Tibial artery (tissue), 4 donors: ENCODE measurements around the gene PARP12.

Source experiments
- DNase-seq, 2 donors: peaks; one replicate each; pipeline ENCODE4 v3.0.0-alpha.2; 2019
- H3K27ac ChIP-seq, 2 donors: fragments of 200-600 bp; sonication (generic) in 1 of 2; 1 replicate in 1 of 2; 2 replicates in 1 of 2; pipeline ENCODE4 v1.5.1; 2018 to 2019; ENCODE audit warnings: mild to moderate bottlenecking in 1 of 2
- H3K27me3 ChIP-seq, 2 donors: fragments of 200-600 bp; sonication (generic) in 1 of 2; one replicate each; pipeline versions ENCODE4 v1.5.1 to v1.6.0; 2016 to 2019
- H3K36me3 ChIP-seq, 3 donors: fragments of 200-600 bp; sonication (generic) in 2 of 3; one replicate each; pipeline ENCODE4 v1.5.1; 2016 to 2019; ENCODE audit warnings: mild to moderate bottlenecking in 2 of 3
- H3K4me1 ChIP-seq, 4 donors: fragments of 200-600 bp; sonication (generic) in 2 of 4; 1 replicate in 3 of 4; 2 replicates in 1 of 4; pipeline ENCODE4 v1.5.1; 2016 to 2019
- H3K4me3 ChIP-seq, 2 donors: fragments of 200-600 bp; sonication (generic) in 1 of 2; 1 replicate in 1 of 2; 2 replicates in 1 of 2; pipeline ENCODE4 v1.5.1; 2018 to 2019; ENCODE audit warnings: mild to moderate bottlenecking in 2 of 2
- H3K9me3 ChIP-seq, 3 donors: fragments of 200-600 bp; sonication (generic) in 1 of 3; one replicate each; pipeline ENCODE4 v1.5.1; 2016 to 2019
- CTCF ChIP-seq, 2 experiments: fragments of 200-600 bp in 1 of 2; fragments of 450-650 bp in 1 of 2; IDR thresholded peaks; one replicate each; pipeline ENCODE4 v1.5.1; 2017 to 2019; ENCODE audit warnings: antibody characterized with exemption in 2 of 2, mild to moderate bottlenecking in 1 of 2, moderate library complexity in 1 of 2
- intact Hi-C: fragments of 100-400 bp; cut with DNase I; formaldehyde crosslinking; loops from one replicate; pipeline ENCODE4 v1.15.0; 2023; ENCODE audit warnings: low total_unique reads

PARP12 gene

GRCh38 chr7:140018125-140019043, 44.4 kb downstream of the PARP12 start:
- Histone ChIP-seq H3K27me3 (no peaks in the 10 kb centered on the region), H3K4me1 (peaks cover 0 to 17% (median 5%) of the 10 kb centered on the region in 4 donors), H3K4me3 (no peak overlapping the region), H3K36me3 (peaks cover 0 to 11% (median 0%) of the 10 kb centered on the region in 3 donors), H3K27ac (no peak overlapping the region), H3K9me3 (no peaks in the 10 kb centered on the region)
- intact Hi-C loops, result no loop called here
- no peak for DNase-seq
- TF ChIP-seq CTCF (IDR thresholded peaks at IDR 0.05), result no peak

DNA sequence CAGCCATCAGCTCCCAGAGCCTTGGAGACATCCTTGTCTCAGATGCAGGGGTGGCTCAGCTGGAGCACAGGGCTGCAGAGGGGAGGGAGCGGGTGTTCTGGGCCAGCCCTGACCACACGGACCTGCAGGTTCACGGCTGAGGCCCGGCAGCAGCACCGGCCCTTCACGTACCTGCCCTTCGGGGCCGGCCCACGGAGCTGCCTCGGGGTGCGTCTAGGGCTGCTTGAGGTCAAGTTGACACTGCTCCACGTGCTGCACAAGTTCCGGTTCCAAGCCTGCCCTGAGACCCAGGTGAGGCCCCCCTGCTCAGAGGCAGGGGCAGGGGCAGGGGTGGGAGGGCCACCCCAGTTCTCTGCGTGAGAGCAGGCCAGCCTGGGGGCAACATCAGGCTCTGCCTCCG, 45.2 kb downstream of the PARP12 start:
- intact Hi-C loops, result no loop called here
- H3K36me3 ChIP-seq, result peaks cover 0 to 2% (median 0%) of the 10 kb centered on the region in 3 donors
- TF ChIP-seq CTCF (IDR thresholded peaks at IDR 0.05), result no peak
- H3K9me3 ChIP-seq, result no peaks in the 10 kb centered on the region
- peaks cover 0 to 9% (median 3%) of the 10 kb centered on the region in 4 donors for H3K4me1 ChIP-seq
- DNase-seq, result no peak
- no peak overlapping the region for H3K4me3 ChIP-seq
- H3K27ac ChIP-seq, result no peak overlapping the region
- no peaks in the 10 kb centered on the region for H3K27me3 ChIP-seq

DNA sequence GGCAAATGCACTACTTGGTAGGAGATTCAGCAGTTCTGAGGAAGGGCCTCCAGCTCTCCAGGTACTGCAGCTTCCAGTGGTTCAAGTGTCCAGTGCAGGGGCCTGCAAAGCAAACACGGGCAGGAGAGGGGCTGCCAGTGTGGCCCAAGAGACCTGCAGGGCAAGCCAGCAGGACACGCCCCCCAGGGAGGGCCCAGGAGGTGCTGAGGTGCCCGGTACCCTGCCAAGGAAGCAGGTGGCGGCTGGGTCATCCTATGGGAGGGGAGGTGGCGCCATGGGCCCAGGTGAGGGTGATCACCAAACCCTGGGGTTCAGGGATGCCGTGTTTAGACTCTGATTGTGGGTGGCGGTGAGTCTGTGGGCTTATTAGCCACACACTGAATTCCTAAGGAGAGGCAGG, 45.7 kb downstream of the PARP12 start:
- H3K4me1 ChIP-seq, result peaks cover 0 to 4% (median under 1%) of the 10 kb centered on the region in 4 donors
- no peak overlapping the region for H3K27ac ChIP-seq
- DNase-seq, result no peak
- no peak for TF ChIP-seq CTCF (IDR thresholded peaks at IDR 0.05)
- H3K4me3 ChIP-seq, result no peak overlapping the region
- H3K36me3 ChIP-seq, result no peaks in the 10 kb centered on the region
- no peaks in the 10 kb centered on the region for H3K27me3 ChIP-seq
- intact Hi-C loops, result no loop called here
- H3K9me3 ChIP-seq, result no peaks in the 10 kb centered on the region

- Histone ChIP-seq H3K4me1 (no peaks in the 10 kb centered on the region), H3K27me3 (no peaks in the 10 kb centered on the region), H3K36me3 (no peaks in the 10 kb centered on the region), H3K27ac (no peak overlapping the region), H3K4me3 (no peak overlapping the region), H3K9me3 (no peaks in the 10 kb centered on the region)
- intact Hi-C loops, result no loop called here
- no peak for DNase-seq
- no peak for TF ChIP-seq CTCF (IDR thresholded peaks at IDR 0.05)
Measured at GRCh38 chr7:140016540-140016939, 46.2 kb downstream of the PARP12 start.

DNA sequence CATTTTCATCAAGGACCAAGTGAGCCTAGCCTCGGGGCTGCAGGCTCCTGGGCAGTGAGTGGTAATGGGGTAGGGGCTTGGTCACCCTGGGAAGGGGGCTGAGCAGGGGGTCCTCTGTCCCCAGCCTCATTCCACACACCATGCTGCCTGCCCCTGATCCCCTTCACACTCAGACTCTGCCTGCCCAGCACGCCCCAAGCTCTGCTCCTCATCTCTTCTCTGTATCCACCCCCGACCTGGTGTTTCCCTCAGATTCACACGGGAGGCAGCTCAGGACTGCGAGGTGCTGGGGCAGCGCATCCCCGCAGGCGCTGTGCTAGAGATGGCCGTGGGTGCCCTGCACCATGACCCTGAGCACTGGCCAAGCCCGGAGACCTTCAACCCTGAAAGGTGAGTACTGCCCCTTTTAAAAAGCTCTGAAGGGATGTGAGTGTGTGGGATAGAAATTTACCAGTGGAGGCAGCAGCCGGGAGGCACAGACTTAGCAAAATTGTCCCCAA, 47.2 kb downstream of the PARP12 start:
- Histone ChIP-seq H3K4me1 (no peaks in the 10 kb centered on the region), H3K27me3 (peaks cover 0 to 3% of the 10 kb centered on the region in 2 donors), H3K36me3 (no peaks in the 10 kb centered on the region), H3K9me3 (no peaks in the 10 kb centered on the region), H3K27ac (no peak overlapping the region), H3K4me3 (no peak overlapping the region)
- intact Hi-C loops, result no loop called here
- TF ChIP-seq CTCF (IDR thresholded peaks at IDR 0.05), result no peak
- DNase-seq, result no peak
